A673 (cell line): ENCODE measurements around the gene COMMD4. TPM values are rescaled to one million over a fixed set of nuclear protein-coding genes. Genes with fewer than 3 reads are reported as not detected.

Experiments used
- BruUV-seq: library from RNA; stranded (reverse); fragments of 400-500 nt; replicated peaks from 2 replicates; lab custom pipeline; 2021; lab: Mats Ljungman, UMichigan
- CTCF ChIA-PET: fragments of 300-600 bp; sonication (Branson Sonifier 250); formaldehyde crosslinking; loops from one replicate; lab custom pipeline; 2022; ENCODE audit warnings: antibody characterized with exemption; lab: Charles Lee
- POLR2A ChIA-PET: fragments of 300-600 bp; sonication (Branson Sonifier 250); formaldehyde crosslinking; loops from one replicate; lab custom pipeline; 2022; ENCODE audit warnings: antibody characterized with exemption; ENCODE audit not compliant: low non-redundant PET; lab: Charles Lee
- DNase-seq: peaks from one replicate; pipeline ENCODE4 v3.0.0-alpha.2; 2015; ENCODE audit warnings: low spot score
- H3K27ac ChIP-seq: fragments of 200-600 bp; sonication (generic); 2 replicates; pipeline ENCODE4 v1.5.1; 2016; ENCODE audit warnings: mixed run types, low read depth, mild to moderate bottlenecking, mixed read lengths, antibody characterized with exemption, low read length; ENCODE audit not compliant: poor library complexity, severe bottlenecking
- H3K27me3 ChIP-seq: fragments of 200-600 bp; sonication (generic); replicated peaks from 2 replicates; pipeline ENCODE4 v1.6.1; 2017; ENCODE audit warnings: mixed run types, low read depth, mild to moderate bottlenecking, mixed read lengths, antibody characterized with exemption, low read length; ENCODE audit not compliant: insufficient read depth, poor library complexity
- H3K36me3 ChIP-seq: fragments of 200-600 bp; sonication (generic); 2 replicates; pipeline ENCODE4 v1.6.1; 2016; ENCODE audit warnings: mixed run types, mild to moderate bottlenecking, mixed read lengths, antibody characterized with exemption, low read length; ENCODE audit not compliant: insufficient read depth, poor library complexity, severe bottlenecking
- H3K4me1 ChIP-seq: fragments of 200-600 bp; sonication (generic); 2 replicates; pipeline ENCODE4 v1.6.1; 2017; ENCODE audit warnings: mixed run types, mild to moderate bottlenecking, mixed read lengths, antibody characterized with exemption, low read length; ENCODE audit not compliant: insufficient read depth, poor library complexity, severe bottlenecking
- H3K4me3 ChIP-seq: fragments of 200-600 bp; sonication (generic); 2 replicates; pipeline ENCODE4 v1.5.1; 2016; ENCODE audit warnings: low read depth, mixed run types, mild to moderate bottlenecking, mixed read lengths, low read length; ENCODE audit not compliant: poor library complexity, severe bottlenecking
- H3K9me3 ChIP-seq: fragments of 200-600 bp; sonication (generic); 2 replicates; pipeline ENCODE4 v1.6.1; 2016; ENCODE audit warnings: mixed run types, low read depth, mild to moderate bottlenecking, mixed read lengths, antibody characterized with exemption, low read length; ENCODE audit not compliant: poor library complexity, severe bottlenecking
- EZH2 ChIP-seq: fragments of 200-600 bp; sonication (generic); IDR thresholded peaks from 2 replicates; pipeline ENCODE4 v1.6.1; 2017; ENCODE audit warnings: borderline replicate concordance, low read depth, mild to moderate bottlenecking, mixed read lengths, antibody characterized with exemption, low read length; ENCODE audit not compliant: poor library complexity, severe bottlenecking
- intact Hi-C: fragments of 100-400 bp; cut with micrococcal nuclease; formaldehyde crosslinking; loops from one replicate; pipeline ENCODE4 v1.10.0; 2022; ENCODE audit not compliant: unreplicated experiment
- total RNA-seq: library from RNA; stranded (reverse); gene quantifications from 2 replicates; pipeline ENCODE4 v1.2.3, GENCODE V29; 2021
- TF ChIP-seq, protein P1 (sequence below): fragments of 300-800, 200-600 bp; sonication (generic); conservative IDR thresholded peaks from 2 replicates; pipeline ENCODE4 v1.5.1; 2017; ENCODE audit warnings: low read depth, mild to moderate bottlenecking, antibody characterized with exemption, low read length, moderate library complexity, mixed read lengths

Gene COMMD4
- total RNA-seq, 1 experiment from 2014 or later, result 109 TPM

GRCh38 chr15:75358771-75359536 is 23.1 kb downstream of the COMMD4 start:
- no peaks in the 10 kb centered on the region for H3K27me3 ChIP-seq
- intact Hi-C loops, result no loop called here
- no peaks in the 10 kb centered on the region for H3K9me3 ChIP-seq
- H3K27ac ChIP-seq, result no peak overlapping the region
- H3K36me3 ChIP-seq, result peaks cover 12% of the 10 kb centered on the region
- CTCF ChIA-PET, result no interaction called here
- no TSS peak for BruUV-seq
- TF ChIP-seq, protein P1, sequence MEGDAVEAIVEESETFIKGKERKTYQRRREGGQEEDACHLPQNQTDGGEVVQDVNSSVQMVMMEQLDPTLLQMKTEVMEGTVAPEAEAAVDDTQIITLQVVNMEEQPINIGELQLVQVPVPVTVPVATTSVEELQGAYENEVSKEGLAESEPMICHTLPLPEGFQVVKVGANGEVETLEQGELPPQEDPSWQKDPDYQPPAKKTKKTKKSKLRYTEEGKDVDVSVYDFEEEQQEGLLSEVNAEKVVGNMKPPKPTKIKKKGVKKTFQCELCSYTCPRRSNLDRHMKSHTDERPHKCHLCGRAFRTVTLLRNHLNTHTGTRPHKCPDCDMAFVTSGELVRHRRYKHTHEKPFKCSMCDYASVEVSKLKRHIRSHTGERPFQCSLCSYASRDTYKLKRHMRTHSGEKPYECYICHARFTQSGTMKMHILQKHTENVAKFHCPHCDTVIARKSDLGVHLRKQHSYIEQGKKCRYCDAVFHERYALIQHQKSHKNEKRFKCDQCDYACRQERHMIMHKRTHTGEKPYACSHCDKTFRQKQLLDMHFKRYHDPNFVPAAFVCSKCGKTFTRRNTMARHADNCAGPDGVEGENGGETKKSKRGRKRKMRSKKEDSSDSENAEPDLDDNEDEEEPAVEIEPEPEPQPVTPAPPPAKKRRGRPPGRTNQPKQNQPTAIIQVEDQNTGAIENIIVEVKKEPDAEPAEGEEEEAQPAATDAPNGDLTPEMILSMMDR, result no peak
- TF ChIP-seq EZH2, result no peak
- POLR2A ChIA-PET, result no interaction called here
- DNase-seq, result no peak
- H3K4me3 ChIP-seq, result no peak overlapping the region
- H3K4me1 ChIP-seq, result no peaks in the 10 kb centered on the region

DNA sequence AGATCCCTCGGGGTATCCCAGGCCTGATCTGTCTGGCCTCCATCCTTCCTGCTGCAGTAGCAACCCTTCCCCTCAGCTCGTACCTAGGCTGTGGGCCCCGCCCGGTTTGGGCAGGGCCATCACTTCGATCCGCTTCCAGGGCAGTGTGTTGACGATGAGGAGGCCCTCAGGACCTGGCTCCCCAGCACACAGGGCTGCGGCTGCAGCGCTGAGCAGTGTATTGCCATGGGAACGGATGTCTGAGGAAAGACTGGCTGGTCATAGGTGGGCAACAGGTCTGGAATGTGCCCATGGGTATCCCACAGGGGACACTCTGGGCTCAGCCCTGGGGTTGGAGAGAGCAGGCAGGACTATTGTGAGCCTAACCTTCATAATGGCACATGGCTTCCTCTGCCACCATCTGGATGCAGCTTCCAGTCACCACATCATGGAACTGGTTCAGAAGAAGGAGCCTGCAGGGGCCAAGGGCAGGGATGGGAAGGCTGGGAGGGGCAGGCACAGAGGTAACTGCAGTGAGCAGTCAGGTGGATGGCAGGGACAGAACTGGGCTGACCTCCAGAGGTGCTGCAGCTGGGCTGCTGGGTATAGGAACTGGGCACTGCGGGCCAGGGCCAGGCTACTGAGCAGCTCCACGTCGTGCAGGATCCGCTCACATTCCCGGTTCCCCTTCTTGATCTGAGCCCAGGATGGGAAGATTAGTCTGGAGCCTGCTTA is 23.8 kb downstream of the COMMD4 start:
- intact Hi-C loops, result no loop called here
- BruUV-seq, result no TSS peak
- H3K4me1 ChIP-seq, result no peaks in the 10 kb centered on the region
- no peak for DNase-seq
- peaks cover 15% of the 10 kb centered on the region for H3K36me3 ChIP-seq
- no peaks in the 10 kb centered on the region for H3K9me3 ChIP-seq
- TF ChIP-seq, protein P1, result no peak
- TF ChIP-seq EZH2, result no peak
- ChIA-PET POLR2A (interaction anchor here (0.6 kb wide), 1 partner anchor 261 kb away, joined by 6 read pairs; no protein-coding TSS in a partner anchor), CTCF (no interaction called here)
- H3K4me3 ChIP-seq, result no peak overlapping the region
- no peaks in the 10 kb centered on the region for H3K27me3 ChIP-seq
- no peak overlapping the region for H3K27ac ChIP-seq

GRCh38 chr15:75360391-75360790 is 24.5 kb downstream of the COMMD4 start:
- no TSS peak for BruUV-seq
- DNase-seq, result no peak
- ChIA-PET POLR2A (interaction anchor here (0.6 kb wide), 1 partner anchor 260 kb away, joined by 6 read pairs; no protein-coding TSS in a partner anchor), CTCF (no interaction called here)
- no peak for TF ChIP-seq EZH2
- TF ChIP-seq, protein P1, result no peak
- H3K27me3 ChIP-seq, result no peaks in the 10 kb centered on the region
- no peak overlapping the region for H3K27ac ChIP-seq
- H3K4me1 ChIP-seq, result no peaks in the 10 kb centered on the region
- H3K36me3 ChIP-seq, result peaks cover 18% of the 10 kb centered on the region
- intact Hi-C loops, result no loop called here
- no peak overlapping the region for H3K4me3 ChIP-seq
- no peaks in the 10 kb centered on the region for H3K9me3 ChIP-seq
